Measurements from ENCODE around the gene CBY3.
"Not testable (repeated sequence)": the region's sequence is repeated elsewhere in the genome, so short reads cannot be mapped to it uniquely, and the experiment has no call there.

The CBY3 gene

GRCh38 chr5:179680780-179681401 is at the start of gene CBY3:
Gene CBY3 (minus strand): TSS chr5:179681034. CDS start chr5:179680918, 116 bp downstream.
- no peak for DNase-seq (ENCODE audit: low read depth)

- DNase-seq (ENCODE audit: low read depth): no peak
These were observed 49.5 kb upstream of the CBY3 start for GRCh38 chr5:179730356-179730755.

GRCh38 chr5:179729727-179730126 is 48.9 kb upstream of the CBY3 start:
- DNase-seq (ENCODE audit: low read depth): no peak

- no peak for DNase-seq (ENCODE audit: low read depth)
These were observed 48.5 kb upstream of the CBY3 start for GRCh38 chr5:179729303-179729702.

DNA sequence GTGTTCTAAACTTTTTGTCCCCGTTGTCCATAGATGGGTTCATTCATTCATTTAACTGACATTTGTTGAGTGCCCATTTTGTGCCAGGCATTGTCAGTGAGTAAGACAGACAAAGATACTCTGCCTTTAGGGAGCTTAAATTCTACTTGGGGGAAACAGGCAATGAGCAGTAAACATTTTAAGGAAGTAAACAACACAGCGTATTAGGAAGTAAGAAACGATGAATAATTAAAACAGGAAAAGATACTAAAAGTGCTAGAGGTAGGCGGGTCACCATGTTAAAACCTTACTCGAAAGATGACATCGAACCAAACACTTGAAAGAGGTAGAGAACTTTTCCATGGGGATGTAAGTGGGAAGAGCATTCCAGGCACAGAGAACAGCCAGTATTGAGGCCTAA is 46.3 kb upstream of the CBY3 start:
- DNase-seq (ENCODE audit: low read depth): no peak

DNA sequence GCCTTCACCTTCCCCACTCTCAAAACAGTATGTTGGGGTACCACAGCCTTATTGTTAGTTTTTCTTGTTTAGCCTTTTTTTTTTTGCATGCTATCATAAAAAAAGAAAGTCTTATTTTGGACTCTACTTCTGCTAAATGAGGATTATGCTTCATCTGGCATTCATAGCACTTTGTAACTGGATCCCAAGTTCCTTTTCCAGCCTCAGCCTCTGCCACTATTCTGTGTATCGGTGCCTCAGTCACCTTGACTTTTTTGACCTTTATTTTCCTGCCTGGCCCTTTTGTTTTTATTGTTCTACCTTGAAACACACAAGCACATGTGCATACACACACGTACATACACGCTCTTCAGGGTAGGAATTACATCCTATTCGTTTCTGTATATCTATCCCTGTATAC is 43.3 kb upstream of the CBY3 start:
- no peak for DNase-seq (ENCODE audit: low read depth)

DNA sequence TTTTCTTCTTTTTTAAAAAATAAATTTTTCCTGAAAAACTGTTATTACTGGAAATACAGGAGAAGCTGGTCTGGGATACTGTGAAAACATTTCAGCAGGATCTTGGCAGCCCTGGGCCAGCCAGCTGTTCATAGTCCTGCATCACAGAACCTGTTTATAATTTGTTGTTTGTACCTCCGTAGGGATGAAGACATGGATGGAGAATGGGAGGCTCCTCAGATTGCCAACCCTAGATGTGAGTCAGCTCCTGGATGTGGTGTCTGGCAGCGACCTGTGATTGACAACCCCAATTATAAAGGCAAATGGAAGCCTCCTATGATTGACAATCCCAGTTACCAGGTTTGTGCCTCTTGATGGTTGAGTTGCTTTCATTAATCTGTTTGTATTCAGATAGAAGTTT is 39.4 kb upstream of the CBY3 start:
- DNase-seq (ENCODE audit: low read depth): no peak

DNA sequence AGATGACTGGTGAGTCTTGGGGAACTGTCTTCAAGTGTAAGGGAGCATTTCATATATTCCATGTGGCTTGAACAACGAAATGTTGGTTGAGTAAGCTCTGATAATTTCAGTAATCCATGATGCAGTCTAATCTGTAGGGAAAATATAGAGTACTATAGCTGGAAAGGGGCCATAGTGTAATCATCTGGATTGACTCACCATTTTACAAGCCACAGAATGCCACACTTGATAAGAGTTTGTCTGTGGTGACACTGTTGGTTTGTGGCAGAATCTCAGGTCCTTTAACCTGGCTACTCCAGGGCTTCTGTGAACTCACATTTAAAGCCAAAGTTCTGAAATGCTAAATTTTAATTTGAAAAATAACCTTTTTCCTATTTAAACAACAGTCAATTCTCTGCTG is 35.5 kb upstream of the CBY3 start:
- DNase-seq (ENCODE audit: low read depth): no peak

GRCh38 chr5:179700401-179700918 is 19.6 kb upstream of the CBY3 start:
- DNase-seq (ENCODE audit: low read depth): no peak

DNA sequence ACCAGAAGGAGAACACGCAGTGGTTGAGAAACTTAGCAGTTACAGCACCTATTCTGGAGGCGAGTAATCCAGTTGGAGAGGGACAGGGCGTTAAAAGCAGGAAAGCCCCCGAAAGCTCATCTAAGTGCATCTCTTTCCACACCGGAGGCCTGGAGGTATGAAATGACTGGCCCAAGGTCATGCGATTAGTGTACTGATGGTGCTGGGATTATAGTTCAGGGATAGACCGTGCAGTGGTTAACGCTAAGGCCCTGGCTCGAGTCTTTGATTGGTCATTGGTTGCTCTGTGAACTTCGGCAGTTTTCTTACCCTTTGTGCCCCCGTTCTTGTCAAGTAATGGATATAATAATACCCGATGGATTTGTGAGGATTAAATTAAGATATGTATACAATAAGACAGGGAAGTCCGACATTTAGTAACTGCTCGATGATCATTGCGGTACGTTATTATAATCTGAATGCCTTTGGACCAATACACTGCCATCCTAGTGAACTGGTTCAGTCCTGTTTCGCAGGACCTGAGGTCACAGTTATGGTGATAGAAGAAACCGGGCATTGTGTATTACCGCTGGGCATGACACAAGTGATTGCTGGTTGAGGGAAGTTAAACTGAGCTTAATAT is 18.9 kb upstream of the CBY3 start:
- no peak for DNase-seq (ENCODE audit: low read depth)

DNA sequence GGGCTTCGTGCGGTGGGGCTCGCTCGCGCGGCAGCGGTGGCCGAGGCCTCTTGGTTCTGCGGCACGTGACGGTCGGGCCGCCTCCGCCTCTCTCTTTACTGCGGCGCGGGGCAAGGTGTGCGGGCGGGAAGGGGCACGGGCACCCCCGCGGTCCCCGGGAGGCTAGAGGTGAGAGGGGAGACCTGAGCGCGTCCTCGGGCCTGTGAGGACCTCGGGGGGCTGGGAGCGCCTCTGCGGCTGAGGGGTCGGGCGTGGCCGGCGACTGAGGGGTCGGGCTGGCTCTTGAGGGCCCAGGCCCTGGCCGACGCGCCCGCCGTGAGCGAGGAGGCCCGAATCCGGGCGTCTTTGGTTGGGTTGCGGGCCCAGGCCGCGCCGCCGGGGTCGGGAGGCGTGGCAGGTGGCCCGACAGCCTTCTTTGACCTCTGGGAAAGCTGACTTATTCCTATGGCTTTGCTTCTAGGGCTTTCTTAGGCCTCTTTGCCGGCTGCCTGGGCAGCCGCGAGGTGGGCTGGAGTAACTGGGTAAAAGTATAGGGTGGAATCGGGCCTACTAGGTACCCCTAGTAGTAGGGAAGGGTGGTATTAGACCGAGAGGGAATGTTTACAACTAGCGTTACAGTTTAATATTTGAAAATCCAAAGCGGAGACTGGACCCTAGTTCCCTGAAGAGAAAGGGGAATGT is 18.2 kb upstream of the CBY3 start, which contains the start of gene CANX:
Gene CANX, plus strand, starts transcription at position 33 of the 681 bp plus-strand sequence. CDS start 6,715 bp downstream, outside the sequence.
- no peak for DNase-seq (ENCODE audit: low read depth)

- DNase-seq (ENCODE audit: low read depth): peak; percentile 93
These were observed 17.4 kb upstream of the CBY3 start for GRCh38 chr5:179697993-179698934.

DNA sequence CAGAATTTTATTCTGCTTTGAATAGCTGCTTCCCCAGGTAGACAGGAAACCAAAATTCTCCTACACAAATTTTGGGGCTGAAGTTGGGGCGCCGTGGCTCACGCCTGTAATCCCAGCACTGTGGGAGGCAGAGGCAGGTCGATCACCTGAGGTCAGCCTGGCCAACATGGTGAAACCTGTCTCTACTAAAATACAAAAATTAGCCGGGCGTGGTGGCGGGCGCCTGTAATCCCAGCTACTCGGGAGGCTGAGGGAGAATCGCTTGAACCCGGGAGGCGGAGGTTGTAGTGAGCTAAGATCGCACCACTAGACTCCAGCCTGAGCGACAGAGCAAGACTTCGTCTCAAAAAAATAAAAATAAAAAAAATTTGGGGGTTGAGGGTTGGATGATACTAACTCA is 16.7 kb upstream of the CBY3 start:
- DNase-seq (ENCODE audit: low read depth): not testable (repeated sequence)

- DNase-seq (ENCODE audit: low read depth): no peak
These were observed 16.3 kb upstream of the CBY3 start for GRCh38 chr5:179697108-179697507.

DNA sequence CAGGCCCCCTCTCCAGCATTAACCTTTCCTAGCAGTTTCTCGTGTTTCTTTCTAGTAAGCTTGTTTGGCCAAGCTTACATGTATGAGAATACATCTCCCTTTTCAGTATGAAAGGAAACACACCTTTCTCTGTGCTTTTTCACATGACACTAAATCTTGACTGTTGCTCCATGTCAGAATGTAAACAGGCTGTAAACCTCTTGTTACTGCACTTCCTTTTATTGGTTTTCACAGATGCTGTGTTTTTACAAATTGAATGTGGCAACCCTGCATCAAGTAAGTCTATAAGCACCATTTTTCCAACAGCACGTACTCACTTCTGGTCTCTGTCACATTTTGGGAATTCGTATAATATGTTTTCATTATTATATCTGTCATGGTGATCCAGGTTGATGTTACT is 15.8 kb upstream of the CBY3 start:
- DNase-seq (ENCODE audit: low read depth): no peak

- DNase-seq (ENCODE audit: low read depth): no peak
These were observed 13.7 kb upstream of the CBY3 start for GRCh38 chr5:179694561-179694960.

DNA sequence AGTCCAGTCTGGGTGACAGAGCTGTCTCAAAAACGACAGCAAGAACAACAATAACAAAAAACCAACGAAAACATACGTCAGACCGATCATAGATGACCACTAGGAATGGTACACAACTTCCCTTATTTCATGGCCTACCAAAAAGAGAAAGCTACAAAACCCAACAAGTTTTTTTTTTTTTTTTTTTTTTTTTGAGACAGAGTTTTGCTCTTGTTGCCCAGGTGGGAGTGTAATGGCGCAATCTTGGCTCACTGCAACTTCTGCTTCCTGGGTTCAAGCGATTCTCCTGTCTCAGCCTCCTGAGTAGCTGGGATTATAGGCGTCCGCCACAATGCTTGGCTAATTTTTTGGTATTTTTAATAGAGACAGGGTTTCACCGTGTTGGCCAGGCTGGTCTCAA is 8.4 kb upstream of the CBY3 start:
- not testable (repeated sequence) for DNase-seq (ENCODE audit: low read depth)

DNA sequence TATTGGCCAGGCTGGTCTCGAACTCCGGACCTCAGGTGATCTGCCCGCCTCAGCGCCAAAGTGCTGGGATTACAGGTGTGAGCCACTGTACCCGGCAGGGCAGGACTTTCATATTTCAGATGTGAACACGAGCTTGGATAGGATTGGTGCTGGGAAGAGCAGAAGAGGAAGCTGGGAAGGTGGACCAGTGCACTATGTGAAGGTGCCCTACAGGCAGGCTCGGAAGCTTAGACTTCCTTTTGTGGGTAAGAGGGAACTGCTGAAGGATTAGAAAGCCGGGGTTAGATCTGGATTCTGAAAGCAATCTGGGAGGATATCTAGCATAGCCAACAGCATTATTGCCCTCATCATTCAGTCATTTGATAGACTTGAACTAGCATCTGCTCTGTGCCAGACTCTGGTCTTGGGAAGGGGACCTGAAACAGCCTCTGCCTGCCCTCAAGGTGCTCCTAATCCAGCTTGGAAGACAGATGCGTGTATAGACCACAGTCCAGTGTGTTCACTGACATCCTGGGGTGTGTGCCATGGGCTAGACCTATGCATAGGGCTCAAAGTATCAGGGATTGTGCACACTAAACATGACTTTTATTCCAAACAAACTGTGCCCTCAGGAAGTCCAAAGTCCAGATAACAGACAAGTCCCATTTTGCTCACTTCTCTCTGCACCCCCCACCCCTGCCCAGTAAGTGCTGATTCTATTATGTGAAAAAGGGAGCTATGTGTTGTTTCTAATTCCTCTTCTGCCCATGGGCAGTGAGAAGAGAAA is 637 bp downstream of the CBY3 start:
- no peak for DNase-seq (ENCODE audit: low read depth)

DNA sequence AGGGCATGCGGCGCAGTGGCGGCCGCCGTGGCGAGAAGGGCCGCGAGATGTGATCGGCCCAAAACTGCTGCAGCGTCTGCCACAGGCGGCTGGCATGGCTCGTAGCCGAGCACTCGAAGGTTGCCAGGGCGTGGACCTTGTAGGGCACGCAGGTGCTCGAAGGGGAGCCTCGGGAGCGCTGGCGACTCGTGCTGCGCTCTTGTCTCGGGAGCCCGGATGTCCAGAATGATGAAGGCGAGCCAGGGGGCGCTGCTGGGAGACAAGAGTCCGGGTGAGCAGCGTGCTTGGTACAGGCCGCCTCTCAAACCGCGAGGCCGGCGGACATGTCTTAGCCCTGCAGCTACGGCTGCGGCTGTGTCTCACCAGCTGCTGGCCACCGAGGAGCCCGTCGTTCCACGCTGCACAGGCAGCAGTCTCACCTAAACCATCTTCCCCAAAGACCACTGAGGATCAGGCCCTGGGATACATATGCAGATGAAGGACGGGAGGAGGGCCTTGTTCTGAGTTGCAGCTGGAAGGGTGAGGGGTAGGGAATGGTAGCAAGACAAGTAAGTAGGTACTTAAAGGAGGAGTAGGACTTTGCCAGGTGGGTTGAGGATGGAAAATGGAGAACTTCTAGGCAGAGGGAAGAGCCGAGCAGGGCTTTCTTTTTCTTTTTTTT is 1.7 kb downstream of the CBY3 start:
- peak; percentile 21 for DNase-seq (ENCODE audit: low read depth)

- peak; percentile 85 for DNase-seq (ENCODE audit: low read depth)
These were observed 2.4 kb downstream of the CBY3 start for GRCh38 chr5:179678223-179679013.
